Panc1 (cell line): Measurements from ENCODE around the gene CCDC124. TPM values are rescaled to one million over a fixed set of nuclear protein-coding genes. Genes with fewer than 3 reads are reported as not detected.

Source experiments
- ATAC-seq: fragments of 200-7000 bp; cut with Tn5 transposase; 2 replicates; pipeline ENCODE4 v1.9.1; 2020; ENCODE audit warnings: mild to moderate bottlenecking, moderate library complexity
- BruUV-seq: library from RNA; stranded (reverse); fragments of 400-500 nt; replicated peaks from 2 replicates; lab custom pipeline; 2021; lab: Mats Ljungman, UMichigan
- CTCF ChIA-PET: fragments of 300-600 bp; sonication (Branson Sonifier 250); formaldehyde crosslinking; loops from one replicate; lab custom pipeline; 2022; ENCODE audit warnings: antibody characterized with exemption; lab: Charles Lee
- POLR2A ChIA-PET: fragments of 300-600 bp; sonication (Branson Sonifier 250); formaldehyde crosslinking; loops from one replicate; lab custom pipeline; 2022; ENCODE audit warnings: antibody characterized with exemption; lab: Charles Lee
- DNase-seq: peaks from one replicate; pipeline ENCODE4 v3.0.0-alpha.2; 2010; ENCODE audit warnings: low read depth, low spot score
- H3K27ac ChIP-seq: 2 replicates; pipeline ENCODE4 v1.5.1; 2011; ENCODE audit warnings: mild to moderate bottlenecking, low read length, inconsistent platforms
- H3K27me3 ChIP-seq: fragments of 200-500 bp; sonication (Bioruptor generic); 2 replicates; pipeline ENCODE4 v1.6.0; 2014; ENCODE audit warnings: low read length, inconsistent platforms; ENCODE audit not compliant: control insufficient read depth, insufficient read depth
- H3K36me3 ChIP-seq: fragments of 200-500 bp; sonication (Bioruptor generic); 2 replicates; pipeline ENCODE4 v1.5.1; 2014; ENCODE audit warnings: inconsistent platforms, mild to moderate bottlenecking, low read length, moderate library complexity; ENCODE audit not compliant: control insufficient read depth, insufficient read depth
- H3K4me1 ChIP-seq: 2 replicates; pipeline ENCODE4 v1.5.1; 2011; ENCODE audit warnings: inconsistent platforms, mild to moderate bottlenecking, low read length, moderate library complexity; ENCODE audit not compliant: control insufficient read depth, insufficient read depth
- H3K4me3 ChIP-seq, 2 experiments: 2 replicates each; pipeline ENCODE4 v1.5.1; 2011 to 2012; ENCODE audit warnings: low read depth in 2 of 2, low read length in 2 of 2, mild to moderate bottlenecking in 2 of 2, inconsistent platforms in 1 of 2, moderate library complexity in 1 of 2
- H3K9me3 ChIP-seq: fragments of 200-500 bp; sonication (Bioruptor generic); 2 replicates; pipeline ENCODE4 v1.5.1; 2014; ENCODE audit warnings: low read depth, mild to moderate bottlenecking, inconsistent platforms, low read length, moderate library complexity; ENCODE audit not compliant: control insufficient read depth, insufficient read depth
- POLR2AphosphoS5 ChIP-seq: IDR thresholded peaks from 2 replicates; pipeline ENCODE4 v1.6.1; 2012; ENCODE audit warnings: mild to moderate bottlenecking, low read depth, low read length, moderate library complexity
- SIN3A ChIP-seq: IDR thresholded peaks from 2 replicates; pipeline ENCODE4 v1.6.1; 2012; ENCODE audit warnings: low read depth, mild to moderate bottlenecking, low read length, moderate library complexity, borderline replicate concordance; ENCODE audit not compliant: insufficient read depth
- TCF7L2 ChIP-seq: IDR thresholded peaks from 2 replicates; pipeline ENCODE4 v1.6.1; 2011; ENCODE audit warnings: mild to moderate bottlenecking, low read depth, low read length, inconsistent platforms
- in situ Hi-C: cut with HindIII; loops from 2 replicates; pipeline ENCODE4 v1.10.0; 2016; ENCODE audit warnings: low sequenced_read_pairs, low pct_unique_long_range_greater_than_20kb
- intact Hi-C: fragments of 100-400 bp; cut with micrococcal nuclease; formaldehyde crosslinking; loops from one replicate; pipeline ENCODE4 v1.10.0; 2022; ENCODE audit not compliant: unreplicated experiment
- total RNA-seq: library from RNA; stranded (reverse); gene quantifications from one replicate; pipeline ENCODE4 v1.2.1, GENCODE V29; 2021; ENCODE audit not compliant: unreplicated experiment
- TF ChIP-seq, protein P1 (sequence below): fragments of 450-650 bp; IDR thresholded peaks from 2 replicates; pipeline ENCODE4 v1.5.1; 2017; ENCODE audit warnings: mild to moderate bottlenecking
- TF ChIP-seq, protein P2 (sequence below), 2 experiments: IDR thresholded peaks; 2 replicates each; pipeline ENCODE4 v1.6.1; 2011 to 2012; ENCODE audit warnings: low read depth in 2 of 2, control low read depth in 1 of 2, low read length in 1 of 2, mild to moderate bottlenecking in 1 of 2, moderate library complexity in 1 of 2; ENCODE audit not compliant: insufficient read depth in 1 of 2

Gene CCDC124
- total RNA-seq, 1 experiment from 2014 or later: 110 TPM

- CTCF ChIA-PET: no interaction called here
Measured at GRCh38 chr19:17920527-17920926, 12.3 kb upstream of the CCDC124 start.

GRCh38 chr19:17922138-17922537 lies 10.7 kb upstream of the CCDC124 start:
- POLR2A ChIA-PET: no interaction called here
- TF ChIP-seq SIN3A (no peak), TCF7L2 (no peak), POLR2AphosphoS5 (no peak)
- TF ChIP-seq, protein P1, sequence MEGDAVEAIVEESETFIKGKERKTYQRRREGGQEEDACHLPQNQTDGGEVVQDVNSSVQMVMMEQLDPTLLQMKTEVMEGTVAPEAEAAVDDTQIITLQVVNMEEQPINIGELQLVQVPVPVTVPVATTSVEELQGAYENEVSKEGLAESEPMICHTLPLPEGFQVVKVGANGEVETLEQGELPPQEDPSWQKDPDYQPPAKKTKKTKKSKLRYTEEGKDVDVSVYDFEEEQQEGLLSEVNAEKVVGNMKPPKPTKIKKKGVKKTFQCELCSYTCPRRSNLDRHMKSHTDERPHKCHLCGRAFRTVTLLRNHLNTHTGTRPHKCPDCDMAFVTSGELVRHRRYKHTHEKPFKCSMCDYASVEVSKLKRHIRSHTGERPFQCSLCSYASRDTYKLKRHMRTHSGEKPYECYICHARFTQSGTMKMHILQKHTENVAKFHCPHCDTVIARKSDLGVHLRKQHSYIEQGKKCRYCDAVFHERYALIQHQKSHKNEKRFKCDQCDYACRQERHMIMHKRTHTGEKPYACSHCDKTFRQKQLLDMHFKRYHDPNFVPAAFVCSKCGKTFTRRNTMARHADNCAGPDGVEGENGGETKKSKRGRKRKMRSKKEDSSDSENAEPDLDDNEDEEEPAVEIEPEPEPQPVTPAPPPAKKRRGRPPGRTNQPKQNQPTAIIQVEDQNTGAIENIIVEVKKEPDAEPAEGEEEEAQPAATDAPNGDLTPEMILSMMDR: no peak
- TF ChIP-seq, protein P2, sequence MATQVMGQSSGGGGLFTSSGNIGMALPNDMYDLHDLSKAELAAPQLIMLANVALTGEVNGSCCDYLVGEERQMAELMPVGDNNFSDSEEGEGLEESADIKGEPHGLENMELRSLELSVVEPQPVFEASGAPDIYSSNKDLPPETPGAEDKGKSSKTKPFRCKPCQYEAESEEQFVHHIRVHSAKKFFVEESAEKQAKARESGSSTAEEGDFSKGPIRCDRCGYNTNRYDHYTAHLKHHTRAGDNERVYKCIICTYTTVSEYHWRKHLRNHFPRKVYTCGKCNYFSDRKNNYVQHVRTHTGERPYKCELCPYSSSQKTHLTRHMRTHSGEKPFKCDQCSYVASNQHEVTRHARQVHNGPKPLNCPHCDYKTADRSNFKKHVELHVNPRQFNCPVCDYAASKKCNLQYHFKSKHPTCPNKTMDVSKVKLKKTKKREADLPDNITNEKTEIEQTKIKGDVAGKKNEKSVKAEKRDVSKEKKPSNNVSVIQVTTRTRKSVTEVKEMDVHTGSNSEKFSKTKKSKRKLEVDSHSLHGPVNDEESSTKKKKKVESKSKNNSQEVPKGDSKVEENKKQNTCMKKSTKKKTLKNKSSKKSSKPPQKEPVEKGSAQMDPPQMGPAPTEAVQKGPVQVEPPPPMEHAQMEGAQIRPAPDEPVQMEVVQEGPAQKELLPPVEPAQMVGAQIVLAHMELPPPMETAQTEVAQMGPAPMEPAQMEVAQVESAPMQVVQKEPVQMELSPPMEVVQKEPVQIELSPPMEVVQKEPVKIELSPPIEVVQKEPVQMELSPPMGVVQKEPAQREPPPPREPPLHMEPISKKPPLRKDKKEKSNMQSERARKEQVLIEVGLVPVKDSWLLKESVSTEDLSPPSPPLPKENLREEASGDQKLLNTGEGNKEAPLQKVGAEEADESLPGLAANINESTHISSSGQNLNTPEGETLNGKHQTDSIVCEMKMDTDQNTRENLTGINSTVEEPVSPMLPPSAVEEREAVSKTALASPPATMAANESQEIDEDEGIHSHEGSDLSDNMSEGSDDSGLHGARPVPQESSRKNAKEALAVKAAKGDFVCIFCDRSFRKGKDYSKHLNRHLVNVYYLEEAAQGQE (IDR thresholded peaks at IDR 0.05; ENCODE audit: insufficient read depth in 1 of 2, low read depth in 2 of 2, low read length in 1 of 2): no peak
- no peak overlapping the region for H3K4me3 ChIP-seq
- intact Hi-C loops (no loop called here), in situ Hi-C loops (no loop called here)
- H3K27ac ChIP-seq: no peak overlapping the region; the same call in 1 of the 2 replicates
- no peaks in the 10 kb centered on the region for H3K9me3 ChIP-seq
- no peaks in the 10 kb centered on the region for H3K27me3 ChIP-seq
- H3K36me3 ChIP-seq: no peaks in the 10 kb centered on the region
- no peaks in the 10 kb centered on the region for H3K4me1 ChIP-seq
- CTCF ChIA-PET: no interaction called here
- DNase-seq (no peak), ATAC-seq (no peak)
- no TSS peak for BruUV-seq

More at GRCh38 chr19:17920527-17920926, 12.3 kb upstream of the CCDC124 start:
- Histone ChIP-seq H3K9me3 (no peaks in the 10 kb centered on the region), H3K27ac (no peak overlapping the region), H3K4me3 (no peak overlapping the region), H3K36me3 (no peaks in the 10 kb centered on the region), H3K27me3 (no peaks in the 10 kb centered on the region), H3K4me1 (no peaks in the 10 kb centered on the region)
- DNase-seq: no peak
- POLR2A ChIA-PET: interaction anchor here (0.7 kb wide), 1 partner anchor 26 kb away, joined by 4 read pairs; no protein-coding TSS in a partner anchor
- in situ Hi-C loops: no loop called here
- no TSS peak for BruUV-seq
- no peak for ATAC-seq
- TF ChIP-seq SIN3A: no peak
- no peak for TF ChIP-seq POLR2AphosphoS5
- TF ChIP-seq TCF7L2: no peak
- TF ChIP-seq, protein P1: no peak
- TF ChIP-seq, protein P2 (IDR thresholded peaks at IDR 0.05; ENCODE audit: insufficient read depth in 1 of 2, low read depth in 2 of 2, low read length in 1 of 2): no peak
- intact Hi-C loops: no loop called here
